DOHH2 (cell line): ENCODE measurements around the gene MACROD2.

Experiments used
- H3F3A ChIP-seq: fragments of 200-600 bp; sonication (generic), shearing (Covaris generic); 2 replicates; pipeline ENCODE4 v1.6.0; 2016; ENCODE audit warnings: antibody characterized with exemption, mild to moderate bottlenecking; ENCODE audit not compliant: control insufficient read depth, insufficient read depth
- H3K27ac ChIP-seq: fragments of 200-600 bp; sonication (generic); 2 replicates; pipeline ENCODE4 v1.5.1; 2014; ENCODE audit warnings: low read depth, mild to moderate bottlenecking, low read length, moderate library complexity
- H3K27me3 ChIP-seq: fragments of 200-600 bp; sonication (generic); 2 replicates; pipeline ENCODE4 v1.6.1; 2014; ENCODE audit warnings: mild to moderate bottlenecking, low read length, mixed read lengths; ENCODE audit not compliant: control insufficient read depth
- H3K36me3 ChIP-seq: fragments of 200-600 bp; sonication (generic); 2 replicates; pipeline ENCODE4 v1.6.1; 2014; ENCODE audit warnings: mild to moderate bottlenecking, low read length, moderate library complexity, mixed read lengths; ENCODE audit not compliant: control insufficient read depth
- H3K4me1 ChIP-seq: fragments of 200-600 bp; sonication (generic); 2 replicates; pipeline ENCODE4 v1.6.1; 2014; ENCODE audit warnings: mild to moderate bottlenecking, low read length, mixed read lengths; ENCODE audit not compliant: control insufficient read depth
- H3K4me2 ChIP-seq: fragments of 200-600 bp; sonication (generic); 2 replicates; pipeline ENCODE4 v1.6.0; 2014; ENCODE audit warnings: mild to moderate bottlenecking, low read length, moderate library complexity
- H3K4me3 ChIP-seq: fragments of 200-600 bp; sonication (generic); 2 replicates; pipeline ENCODE4 v1.5.1; 2014; ENCODE audit warnings: mild to moderate bottlenecking, low read length, mixed read lengths
- H3K79me2 ChIP-seq: fragments of 200-600 bp; sonication (generic); 2 replicates; pipeline ENCODE4 v1.6.1; 2014; ENCODE audit warnings: mild to moderate bottlenecking, low read length, mixed read lengths; ENCODE audit not compliant: control insufficient read depth
- H3K9me2 ChIP-seq: fragments of 200-600 bp; sonication (generic); replicated peaks from 2 replicates; pipeline ENCODE4 v1.6.1; 2014; ENCODE audit warnings: mild to moderate bottlenecking, low read length, mixed read lengths; ENCODE audit not compliant: control insufficient read depth
- H3K9me3 ChIP-seq: fragments of 200-600 bp; sonication (generic); 2 replicates; pipeline ENCODE4 v1.6.1; 2014; ENCODE audit warnings: antibody characterized with exemption, low read length, mixed read lengths; ENCODE audit not compliant: control insufficient read depth, insufficient read depth
- H4K20me1 ChIP-seq: fragments of 200-600 bp; sonication (generic); 2 replicates; pipeline ENCODE4 v1.6.0; 2014; ENCODE audit warnings: low read depth, mild to moderate bottlenecking, antibody characterized with exemption, low read length, moderate library complexity; ENCODE audit not compliant: control insufficient read depth, insufficient read depth
- EZH2phosphoT487 ChIP-seq: fragments of 200-600 bp; sonication (generic); IDR thresholded peaks from 2 replicates; pipeline ENCODE4 v1.6.1; 2017; ENCODE audit warnings: borderline replicate concordance, mild to moderate bottlenecking, antibody characterized with exemption, low read length, moderate library complexity, mixed read lengths
- TF ChIP-seq, protein P1 (sequence below): fragments of 200-600 bp; sonication (generic); IDR thresholded peaks from one replicate; pipeline ENCODE4 v1.5.1; 2014; ENCODE audit warnings: antibody characterized with exemption, mild to moderate bottlenecking, low read depth, low read length; ENCODE audit not compliant: poor library complexity, severe bottlenecking

The MACROD2 gene

DNA sequence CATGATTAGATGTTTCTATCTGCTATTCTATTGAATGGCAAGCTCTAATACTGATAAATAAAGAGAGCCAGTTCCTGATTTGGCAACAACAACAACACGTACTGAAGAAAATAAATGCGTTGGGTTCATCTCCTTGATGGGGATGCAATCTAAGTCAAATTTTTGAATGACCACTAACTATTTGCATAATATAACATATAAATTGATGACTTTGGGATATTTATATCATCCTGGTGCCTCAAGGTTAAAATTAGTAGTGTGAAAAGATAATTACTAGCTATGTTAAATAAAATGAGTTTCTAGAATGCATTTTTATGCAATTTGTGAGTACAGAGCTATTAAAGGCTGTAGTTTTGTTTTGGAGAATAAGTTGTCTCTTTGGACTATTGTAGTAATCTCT lies 1681.5 kb downstream of the MACROD2 start:
- Histone ChIP-seq H3K36me3 (no peaks in the 10 kb centered on the region), H3F3A (no peaks in the 10 kb centered on the region), H3K4me2 (no peak overlapping the region), H4K20me1 (no peaks in the 10 kb centered on the region), H3K27me3 (no peaks in the 10 kb centered on the region), H3K9me3 (no peaks in the 10 kb centered on the region), H3K4me1 (no peaks in the 10 kb centered on the region), H3K79me2 (no peaks in the 10 kb centered on the region), H3K27ac (no peak overlapping the region), H3K9me2 (no peaks in the 10 kb centered on the region), H3K4me3 (no peak overlapping the region)
- TF ChIP-seq, protein P1, sequence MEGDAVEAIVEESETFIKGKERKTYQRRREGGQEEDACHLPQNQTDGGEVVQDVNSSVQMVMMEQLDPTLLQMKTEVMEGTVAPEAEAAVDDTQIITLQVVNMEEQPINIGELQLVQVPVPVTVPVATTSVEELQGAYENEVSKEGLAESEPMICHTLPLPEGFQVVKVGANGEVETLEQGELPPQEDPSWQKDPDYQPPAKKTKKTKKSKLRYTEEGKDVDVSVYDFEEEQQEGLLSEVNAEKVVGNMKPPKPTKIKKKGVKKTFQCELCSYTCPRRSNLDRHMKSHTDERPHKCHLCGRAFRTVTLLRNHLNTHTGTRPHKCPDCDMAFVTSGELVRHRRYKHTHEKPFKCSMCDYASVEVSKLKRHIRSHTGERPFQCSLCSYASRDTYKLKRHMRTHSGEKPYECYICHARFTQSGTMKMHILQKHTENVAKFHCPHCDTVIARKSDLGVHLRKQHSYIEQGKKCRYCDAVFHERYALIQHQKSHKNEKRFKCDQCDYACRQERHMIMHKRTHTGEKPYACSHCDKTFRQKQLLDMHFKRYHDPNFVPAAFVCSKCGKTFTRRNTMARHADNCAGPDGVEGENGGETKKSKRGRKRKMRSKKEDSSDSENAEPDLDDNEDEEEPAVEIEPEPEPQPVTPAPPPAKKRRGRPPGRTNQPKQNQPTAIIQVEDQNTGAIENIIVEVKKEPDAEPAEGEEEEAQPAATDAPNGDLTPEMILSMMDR: no peak
- TF ChIP-seq EZH2phosphoT487: no peak

DNA sequence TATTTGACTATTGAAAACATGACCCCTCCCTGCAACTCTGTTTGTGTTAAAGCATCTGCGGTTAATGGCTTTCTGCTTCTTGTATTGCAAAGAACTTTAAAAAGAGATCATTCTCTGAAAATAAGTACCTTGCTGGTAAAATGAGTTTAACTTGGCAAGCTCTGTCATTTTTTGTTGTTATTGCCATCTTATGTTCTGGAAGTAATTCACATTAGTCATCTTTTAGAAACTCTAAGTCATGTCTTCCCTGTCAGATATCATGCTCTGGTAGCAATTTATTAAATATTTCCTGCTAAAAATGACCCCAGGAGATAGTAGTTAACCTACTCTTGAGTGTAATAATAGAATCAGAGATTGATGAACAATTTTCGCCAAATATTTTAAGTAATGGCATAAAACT lies 1687.4 kb downstream of the MACROD2 start:
- Histone ChIP-seq H3F3A (no peaks in the 10 kb centered on the region), H3K79me2 (no peaks in the 10 kb centered on the region), H3K9me3 (no peaks in the 10 kb centered on the region), H3K27me3 (no peaks in the 10 kb centered on the region), H4K20me1 (no peaks in the 10 kb centered on the region), H3K36me3 (no peaks in the 10 kb centered on the region), H3K4me2 (no peak overlapping the region), H3K27ac (no peak overlapping the region), H3K4me1 (no peaks in the 10 kb centered on the region), H3K9me2 (no peaks in the 10 kb centered on the region), H3K4me3 (no peak overlapping the region)
- TF ChIP-seq, protein P1: no peak
- TF ChIP-seq EZH2phosphoT487: no peak

DNA sequence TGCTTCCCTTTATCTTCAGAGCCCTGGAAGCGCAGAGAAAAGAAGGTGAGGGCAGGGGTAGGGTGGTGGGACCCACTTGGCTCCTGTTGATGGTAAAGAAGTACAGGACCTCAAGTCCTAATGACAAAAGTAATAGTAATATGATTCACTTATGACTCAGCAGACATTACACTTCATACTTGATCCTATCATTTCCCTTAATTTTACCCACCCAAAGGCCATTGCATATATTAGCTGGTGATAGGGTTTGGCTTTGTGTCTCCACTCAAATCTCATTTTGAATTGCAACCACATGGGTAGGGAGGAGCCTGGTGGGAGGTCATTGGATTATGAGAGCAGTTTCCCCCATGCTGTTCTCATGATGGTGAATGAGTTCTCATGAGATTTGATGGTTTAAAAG lies 1697.3 kb downstream of the MACROD2 start:
- Histone ChIP-seq H3F3A (no peaks in the 10 kb centered on the region), H3K79me2 (no peaks in the 10 kb centered on the region), H3K4me2 (no peak overlapping the region), H3K9me3 (no peaks in the 10 kb centered on the region), H3K27me3 (no peaks in the 10 kb centered on the region), H3K27ac (no peak overlapping the region), H3K4me1 (no peaks in the 10 kb centered on the region), H3K4me3 (no peak overlapping the region), H3K36me3 (no peaks in the 10 kb centered on the region), H4K20me1 (no peaks in the 10 kb centered on the region), H3K9me2 (no peaks in the 10 kb centered on the region)
- no peak for TF ChIP-seq EZH2phosphoT487
- TF ChIP-seq, protein P1: no peak
